Stimulated activated naive B cell treated with anti-CD40 and anti-IgM and Interleukin-4, amounts not matched to agents 10 μg/mL and 1 μg/mL and 100 μg/mL, for 72 hours (primary cell): ENCODE data around the gene PIGB.
"Not testable (repeated sequence)": the region's sequence is repeated elsewhere in the genome, so short reads cannot be mapped to it uniquely, and the experiment has no call there.

Experiments
- ATAC-seq, 2 donors: fragments of 150-1000 bp; cut with Tn5 transposase; replicated peaks; 2 replicates each; pipeline ENCODE4 v1.10.0; 2021; ENCODE audit warnings: moderate library complexity in 1 of 2
- DNase-seq: peaks from one replicate; pipeline ENCODE4 v3.0.0; 2021
- H3K27ac Mint-ChIP-seq: one replicate; pipeline ENCODE4 v1.8.0; 2022; ENCODE audit warnings: mild to moderate bottlenecking, mixed read lengths
- H3K27me3 Mint-ChIP-seq, 2 donors: one replicate each; pipeline ENCODE4 v1.8.0; 2022; ENCODE audit warnings: mixed read lengths in 2 of 2
- H3K36me3 Mint-ChIP-seq, 2 donors: one replicate each; pipeline ENCODE4 v1.8.0; 2022; ENCODE audit warnings: mixed read lengths in 2 of 2, mild to moderate bottlenecking in 1 of 2
- H3K4me1 Mint-ChIP-seq, 2 donors: one replicate each; pipeline ENCODE4 v1.8.0; 2022; ENCODE audit warnings: mixed read lengths in 2 of 2, mild to moderate bottlenecking in 1 of 2
- H3K4me3 Mint-ChIP-seq, 2 donors: one replicate each; pipeline ENCODE4 v1.8.0; 2022; ENCODE audit warnings: mild to moderate bottlenecking in 2 of 2, mixed read lengths in 2 of 2, moderate library complexity in 1 of 2
- H3K9me3 Mint-ChIP-seq, 2 donors: one replicate each; pipeline ENCODE4 v1.8.0; 2022; ENCODE audit warnings: mixed read lengths in 2 of 2, mild to moderate bottlenecking in 1 of 2

The PIGB gene

GRCh38 chr15:55318588-55319494 lies at the start of gene PIGB, which contains the start of gene PIGBOS1:
PIGB (plus strand) TSS chr15:55319222; CDS start chr15:55319251, 29 bp downstream.
PIGBOS1 (minus strand) TSS chr15:55319123; CDS start chr15:55317792, 1,331 bp downstream.
- Mint-ChIP-seq H3K36me3 (peaks cover 12 to 44% of the 10 kb centered on the region in 2 donors), H3K4me1 (peaks cover 24 to 62% of the 10 kb centered on the region in 2 donors), H3K27ac (peak within 1 kb of the TSS; percentile 100), H3K27me3 (no peaks in the 10 kb centered on the region), H3K4me3 (peak within 1 kb of the TSS; percentile 97 to 99), H3K9me3 (no peaks in the 10 kb centered on the region)
- DNase-seq (peak; percentile 85), ATAC-seq (peak; percentile 90 to 95)

GRCh38 chr15:55270291-55270690 lies 48.7 kb upstream of the PIGB start:
- Mint-ChIP-seq H3K4me3 (no peak overlapping the region), H3K4me1 (peaks cover 26 to 66% of the 10 kb centered on the region in 2 donors), H3K36me3 (peaks cover 25 to 57% of the 10 kb centered on the region in 2 donors), H3K9me3 (no peaks in the 10 kb centered on the region), H3K27ac (no peak overlapping the region), H3K27me3 (no peaks in the 10 kb centered on the region)
- no peak for DNase-seq
- ATAC-seq = no peak

- Mint-ChIP-seq H3K4me1 (peaks cover 42 to 67% of the 10 kb centered on the region in 2 donors), H3K9me3 (no peaks in the 10 kb centered on the region), H3K27ac (peak overlapping the region; percentile 20), H3K27me3 (no peaks in the 10 kb centered on the region), H3K4me3 (no peak overlapping the region), H3K36me3 (peaks cover 11 to 32% of the 10 kb centered on the region in 2 donors)
- DNase-seq (no peak), ATAC-seq (no peak)
Observed at GRCh38 chr15:55276324-55276723, 42.7 kb upstream of the PIGB start.

DNA sequence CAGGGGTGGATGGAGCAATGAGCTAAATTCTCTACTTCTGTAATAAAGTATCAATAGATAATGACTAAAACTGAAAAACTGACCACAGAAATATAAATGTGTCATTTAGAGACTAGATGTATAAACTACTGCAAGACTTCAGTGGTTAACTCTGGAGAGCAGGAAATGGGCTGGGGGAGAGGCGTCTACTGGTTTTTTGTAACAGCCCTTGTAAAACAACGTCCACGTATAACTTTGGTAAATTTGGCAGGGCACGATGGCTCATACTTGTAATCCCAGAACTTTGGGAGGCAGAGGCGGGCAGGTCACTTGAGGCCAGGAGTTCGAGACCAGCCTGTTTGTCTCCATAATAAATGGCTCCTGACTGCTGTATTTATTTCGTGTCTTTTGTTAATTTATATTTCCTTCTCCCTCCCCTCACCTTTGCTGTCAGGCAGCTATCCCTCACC lies 41.9 kb upstream of the PIGB start:
- peak overlapping the region; percentile 91 for H3K27ac Mint-ChIP-seq
- H3K36me3 Mint-ChIP-seq = peaks cover 11 to 36% of the 10 kb centered on the region in 2 donors
- DNase-seq (peak; percentile 45), ATAC-seq (peak; percentile 88 to 91)
- H3K27me3 Mint-ChIP-seq = no peaks in the 10 kb centered on the region
- no peaks in the 10 kb centered on the region for H3K9me3 Mint-ChIP-seq
- peak overlapping the region; percentile 34 to 51 for H3K4me3 Mint-ChIP-seq
- peaks cover 46 to 75% of the 10 kb centered on the region in 2 donors for H3K4me1 Mint-ChIP-seq

- Mint-ChIP-seq H3K4me3 (no peak overlapping the region), H3K4me1 (peaks cover 50 to 78% of the 10 kb centered on the region in 2 donors), H3K27me3 (no peaks in the 10 kb centered on the region), H3K36me3 (peaks cover 12 to 34% of the 10 kb centered on the region in 2 donors), H3K27ac (peak overlapping the region; percentile 91), H3K9me3 (no peaks in the 10 kb centered on the region)
- DNase-seq (no peak), ATAC-seq (no peak)
Observed at GRCh38 chr15:55277715-55278114, 41.3 kb upstream of the PIGB start.

- no peak for ATAC-seq
- H3K4me1 Mint-ChIP-seq = peaks cover 51 to 79% of the 10 kb centered on the region in 2 donors
- H3K4me3 Mint-ChIP-seq = peak overlapping the region in 1 of 2 donors; percentile 25
- peak overlapping the region; percentile 79 for H3K27ac Mint-ChIP-seq
- DNase-seq = no peak
- no peaks in the 10 kb centered on the region for H3K9me3 Mint-ChIP-seq
- peaks cover 7 to 28% of the 10 kb centered on the region in 2 donors for H3K36me3 Mint-ChIP-seq
- H3K27me3 Mint-ChIP-seq = no peaks in the 10 kb centered on the region
Observed at GRCh38 chr15:55279100-55279745, 39.8 kb upstream of the PIGB start.

GRCh38 chr15:55279746-55280351 lies 39.2 kb upstream of the PIGB start:
- ATAC-seq = peak; percentile 70 to 71
- peak; percentile 20 for DNase-seq
- no peaks in the 10 kb centered on the region for H3K9me3 Mint-ChIP-seq
- peaks cover 6 to 29% of the 10 kb centered on the region in 2 donors for H3K36me3 Mint-ChIP-seq
- no peaks in the 10 kb centered on the region for H3K27me3 Mint-ChIP-seq
- peaks cover 54 to 84% of the 10 kb centered on the region in 2 donors for H3K4me1 Mint-ChIP-seq
- H3K4me3 Mint-ChIP-seq = peak overlapping the region in 1 of 2 donors; percentile 25
- peak overlapping the region; percentile 79 for H3K27ac Mint-ChIP-seq

DNA sequence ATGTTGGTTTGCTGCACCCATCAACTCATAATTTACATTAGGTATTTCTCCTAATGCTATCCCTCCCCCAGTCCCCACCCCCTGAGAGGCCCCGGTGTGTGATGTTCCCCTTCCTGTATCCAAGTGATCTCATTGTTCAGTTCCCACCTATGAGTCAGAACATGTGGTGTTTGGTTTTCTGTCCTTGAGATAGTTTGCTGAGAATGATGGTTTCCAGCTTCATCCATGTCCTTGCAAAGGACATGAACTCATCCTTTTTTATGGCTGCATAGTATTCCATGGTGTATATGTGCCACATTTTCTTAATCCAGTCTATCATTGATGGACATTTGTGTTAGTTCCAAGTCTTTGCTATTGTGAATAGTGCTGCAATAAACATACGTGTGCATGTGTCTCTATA lies 38.4 kb upstream of the PIGB start:
- H3K4me3 Mint-ChIP-seq, ATAC-seq, H3K9me3 Mint-ChIP-seq, H3K27ac Mint-ChIP-seq, DNase-seq, H3K27me3 Mint-ChIP-seq: not testable (repeated sequence)
- Mint-ChIP-seq H3K36me3 (peaks cover 6 to 29% of the 10 kb centered on the region in 2 donors), H3K4me1 (peaks cover 54 to 86% of the 10 kb centered on the region in 2 donors)

GRCh38 chr15:55281517-55282228 lies 37.3 kb upstream of the PIGB start:
- peaks cover 6 to 39% of the 10 kb centered on the region in 2 donors for H3K36me3 Mint-ChIP-seq
- no peak overlapping the region for H3K4me3 Mint-ChIP-seq
- no peak for DNase-seq
- H3K27ac Mint-ChIP-seq = peak overlapping the region; percentile 3
- H3K27me3 Mint-ChIP-seq = no peaks in the 10 kb centered on the region
- ATAC-seq = no peak
- H3K9me3 Mint-ChIP-seq = no peaks in the 10 kb centered on the region
- peaks cover 61 to 90% of the 10 kb centered on the region in 2 donors for H3K4me1 Mint-ChIP-seq

DNA sequence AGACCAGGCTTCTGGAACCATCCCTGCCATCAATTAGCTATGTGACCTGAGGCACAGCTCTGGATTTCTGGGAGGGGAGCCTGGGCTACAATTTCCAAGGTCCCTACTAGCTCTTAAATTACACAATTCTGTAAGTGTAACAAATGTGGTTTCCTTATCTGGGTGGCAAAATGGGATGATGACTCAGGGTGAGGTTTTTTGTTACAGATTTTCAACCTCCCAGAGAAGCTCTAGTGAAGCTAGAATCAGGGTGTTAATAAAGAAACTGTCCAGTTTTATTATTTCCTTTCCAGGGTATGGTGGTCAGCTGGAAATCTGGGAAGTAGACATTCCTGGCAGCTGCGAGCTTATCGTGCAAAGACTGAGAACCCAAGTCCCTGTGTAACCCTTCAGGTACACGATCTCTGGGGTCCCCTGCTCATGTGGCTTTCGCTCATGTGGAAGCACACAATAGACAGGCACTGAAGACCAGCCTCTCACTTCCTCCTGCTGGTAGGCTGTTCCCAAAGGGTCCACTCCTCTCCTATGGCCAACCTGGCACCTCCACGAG lies 36.7 kb upstream of the PIGB start:
- no peak for ATAC-seq
- no peak for DNase-seq
- Mint-ChIP-seq H3K9me3 (no peaks in the 10 kb centered on the region), H3K27ac (peak overlapping the region; percentile 86), H3K27me3 (no peaks in the 10 kb centered on the region), H3K4me1 (peaks cover 58 to 87% of the 10 kb centered on the region in 2 donors), H3K4me3 (no peak overlapping the region), H3K36me3 (peaks cover 6 to 43% of the 10 kb centered on the region in 2 donors)

GRCh38 chr15:55283379-55284147 lies 35.5 kb upstream of the PIGB start:
- H3K27ac Mint-ChIP-seq = no peak overlapping the region

DNA sequence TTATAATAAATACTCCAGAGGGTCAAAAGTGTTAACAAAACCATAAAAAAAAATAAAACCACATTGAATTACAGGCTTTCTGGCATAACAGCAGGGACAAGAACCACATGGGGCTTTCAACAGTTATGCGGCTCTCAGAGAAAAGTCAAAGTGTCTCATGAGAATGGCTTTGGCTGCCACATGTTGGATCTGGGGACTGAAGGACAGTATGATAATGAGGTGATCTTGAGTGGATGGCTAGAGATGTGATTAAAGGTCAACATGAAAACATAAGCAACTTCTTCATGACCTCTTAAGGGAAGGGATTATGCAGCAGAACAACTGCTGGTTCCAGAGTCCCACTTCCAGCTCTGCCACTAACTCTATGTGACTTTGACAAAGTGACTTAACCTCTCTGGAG lies 34.6 kb upstream of the PIGB start:
- ATAC-seq = no peak
- Mint-ChIP-seq H3K4me3 (no peak overlapping the region), H3K9me3 (no peaks in the 10 kb centered on the region), H3K27me3 (no peaks in the 10 kb centered on the region), H3K36me3 (peaks cover 6 to 43% of the 10 kb centered on the region in 2 donors), H3K27ac (no peak overlapping the region), H3K4me1 (peaks cover 53 to 91% of the 10 kb centered on the region in 2 donors)
- DNase-seq = no peak

More at GRCh38 chr15:55283379-55284147, 35.5 kb upstream of the PIGB start:
- no peak for DNase-seq
- no peak for ATAC-seq
- Mint-ChIP-seq H3K4me1 (peaks cover 59 to 93% of the 10 kb centered on the region in 2 donors), H3K9me3 (no peaks in the 10 kb centered on the region), H3K27me3 (no peaks in the 10 kb centered on the region), H3K4me3 (no peak overlapping the region), H3K36me3 (peaks cover 6 to 43% of the 10 kb centered on the region in 2 donors)
